ENCODE data around the gene RPL37A. TPM values are rescaled to one million over a fixed set of nuclear protein-coding genes. Genes with fewer than 3 reads are reported as not detected.
A peak's percentile ranks its signal among the peaks of the same experiment; 100 is the strongest.

RPL37A gene
- total RNA-seq, 2 experiments from 2014 or later = 2,315 to 2,375 TPM

- Mint-ChIP-seq H3K27ac (no peak overlapping the region), H3K4me1 (peaks cover 21% of the 10 kb centered on the region), H3K27me3 (no peaks in the 10 kb centered on the region), H3K9me3 (no peaks in the 10 kb centered on the region), H3K4me3 (no peak overlapping the region), H3K36me3 (peaks cover 41% of the 10 kb centered on the region)
- DNase-seq (no peak), ATAC-seq (ENCODE audit: low read depth) (no peak)
- POLR2A ChIA-PET = interaction anchor here (1.9 kb wide), 1 partner anchor 21 kb away, joined by 5 read pairs; the partner anchor contains the start of gene RPL37A
Observed at GRCh38 chr2:216477283-216478035, 21.2 kb upstream of the RPL37A start.

GRCh38 chr2:216478151-216478550, 20.5 kb upstream of the RPL37A start:
- H3K4me3 Mint-ChIP-seq = no peak overlapping the region
- DNase-seq = no peak
- H3K36me3 Mint-ChIP-seq = peaks cover 46% of the 10 kb centered on the region
- POLR2A ChIA-PET = interaction anchor here (1.0 to 1.9 kb wide), 2 partner anchors 20 to 21 kb away, joined by 5 read pairs; partner anchors contain the start of gene RPL37A
- H3K27me3 Mint-ChIP-seq = no peaks in the 10 kb centered on the region
- ATAC-seq (ENCODE audit: low read depth) = no peak
- no peaks in the 10 kb centered on the region for H3K9me3 Mint-ChIP-seq
- H3K4me1 Mint-ChIP-seq = peaks cover 21% of the 10 kb centered on the region
- no peak overlapping the region for H3K27ac Mint-ChIP-seq

GRCh38 chr2:216478791-216479190, 19.9 kb upstream of the RPL37A start:
- Mint-ChIP-seq H3K4me3 (no peak overlapping the region), H3K9me3 (no peaks in the 10 kb centered on the region), H3K4me1 (peaks cover 21% of the 10 kb centered on the region), H3K27me3 (no peaks in the 10 kb centered on the region), H3K36me3 (peaks cover 43% of the 10 kb centered on the region), H3K27ac (no peak overlapping the region)
- ATAC-seq (ENCODE audit: low read depth) = no peak
- no peak for DNase-seq
- POLR2A ChIA-PET = interaction anchor here (0.8 to 1.0 kb wide), 2 partner anchors 19 to 1543 kb away, joined by 5 read pairs; partner anchors contain the start of gene RPL37A

GRCh38 chr2:216480221-216480620, 18.4 kb upstream of the RPL37A start:
- Mint-ChIP-seq H3K36me3 (peaks cover 41% of the 10 kb centered on the region), H3K27me3 (no peaks in the 10 kb centered on the region), H3K4me3 (no peak overlapping the region), H3K4me1 (peaks cover 15% of the 10 kb centered on the region), H3K27ac (no peak overlapping the region), H3K9me3 (no peaks in the 10 kb centered on the region)
- ATAC-seq (ENCODE audit: low read depth) = no peak
- DNase-seq = no peak
- POLR2A ChIA-PET = interaction anchor here (1.0 kb wide), 1 partner anchor 19 kb away, joined by 3 read pairs; the partner anchor contains the start of gene RPL37A

GRCh38 chr2:216482640-216483039, 16.0 kb upstream of the RPL37A start:
- no peak for ATAC-seq (ENCODE audit: low read depth)
- Mint-ChIP-seq H3K4me3 (no peak overlapping the region), H3K27ac (no peak overlapping the region), H3K4me1 (peaks cover 6% of the 10 kb centered on the region), H3K9me3 (no peaks in the 10 kb centered on the region), H3K27me3 (no peaks in the 10 kb centered on the region), H3K36me3 (peaks cover 23% of the 10 kb centered on the region)
- DNase-seq = no peak
- POLR2A ChIA-PET = no interaction called here

GRCh38 chr2:216485237-216485636, 13.4 kb upstream of the RPL37A start:
- Mint-ChIP-seq H3K27ac (no peak overlapping the region), H3K27me3 (no peaks in the 10 kb centered on the region), H3K4me1 (peaks cover 4% of the 10 kb centered on the region), H3K4me3 (no peak overlapping the region), H3K36me3 (peaks cover 14% of the 10 kb centered on the region), H3K9me3 (no peaks in the 10 kb centered on the region)
- no peak for DNase-seq
- POLR2A ChIA-PET = interaction anchor here (2.1 kb wide), 1 partner anchor 13 kb away, joined by 5 read pairs; the partner anchor contains the start of gene RPL37A
- no peak for ATAC-seq (ENCODE audit: low read depth)

GRCh38 chr2:216485745-216486144, 12.9 kb upstream of the RPL37A start:
- Mint-ChIP-seq H3K9me3 (no peaks in the 10 kb centered on the region), H3K4me3 (no peak overlapping the region), H3K27me3 (no peaks in the 10 kb centered on the region), H3K36me3 (peaks cover 9% of the 10 kb centered on the region), H3K27ac (no peak overlapping the region), H3K4me1 (peaks cover 4% of the 10 kb centered on the region)
- POLR2A ChIA-PET = interaction anchor here (2.1 kb wide), 1 partner anchor 13 kb away, joined by 5 read pairs; the partner anchor contains the start of gene RPL37A
- DNase-seq (no peak), ATAC-seq (ENCODE audit: low read depth) (no peak)

- H3K4me3 Mint-ChIP-seq = no peak overlapping the region
- no peak for ATAC-seq (ENCODE audit: low read depth)
- peaks cover 8% of the 10 kb centered on the region for H3K36me3 Mint-ChIP-seq
- no peak for DNase-seq
- H3K9me3 Mint-ChIP-seq = no peaks in the 10 kb centered on the region
- POLR2A ChIA-PET = interaction anchor here (2.1 kb wide), 1 partner anchor 12 kb away, joined by 5 read pairs; the partner anchor contains the start of gene RPL37A
- no peak overlapping the region for H3K27ac Mint-ChIP-seq
- peaks cover 4% of the 10 kb centered on the region for H3K4me1 Mint-ChIP-seq
- no peaks in the 10 kb centered on the region for H3K27me3 Mint-ChIP-seq
Observed at GRCh38 chr2:216486271-216486670, 12.4 kb upstream of the RPL37A start.

GRCh38 chr2:216486708-216487107, 11.9 kb upstream of the RPL37A start:
- Mint-ChIP-seq H3K27me3 (no peaks in the 10 kb centered on the region), H3K27ac (no peak overlapping the region)

GRCh38 chr2:216490061-216490460, 8.6 kb upstream of the RPL37A start:
- H3K27ac Mint-ChIP-seq = peak overlapping the region; percentile 24
- ATAC-seq (ENCODE audit: low read depth) = no peak
- DNase-seq = no peak
- no peaks in the 10 kb centered on the region for H3K9me3 Mint-ChIP-seq
- no peak overlapping the region for H3K4me3 Mint-ChIP-seq
- H3K36me3 Mint-ChIP-seq = no peaks in the 10 kb centered on the region
- peaks cover 3% of the 10 kb centered on the region for H3K4me1 Mint-ChIP-seq
- POLR2A ChIA-PET = no interaction called here
- no peaks in the 10 kb centered on the region for H3K27me3 Mint-ChIP-seq

More at GRCh38 chr2:216486708-216487107, 11.9 kb upstream of the RPL37A start:
- Mint-ChIP-seq H3K4me3 (no peak overlapping the region), H3K36me3 (peaks cover 8% of the 10 kb centered on the region), H3K9me3 (no peaks in the 10 kb centered on the region), H3K4me1 (peaks cover 4% of the 10 kb centered on the region)
- POLR2A ChIA-PET = interaction anchor here (2.1 kb wide), 1 partner anchor 12 kb away, joined by 5 read pairs; the partner anchor contains the start of gene RPL37A
- ATAC-seq (ENCODE audit: low read depth) = no peak
- no peak for DNase-seq

- H3K9me3 Mint-ChIP-seq = no peaks in the 10 kb centered on the region
- H3K4me3 Mint-ChIP-seq = no peak overlapping the region
- POLR2A ChIA-PET = no interaction called here
- H3K27ac Mint-ChIP-seq = no peak overlapping the region
- H3K27me3 Mint-ChIP-seq = no peaks in the 10 kb centered on the region
- ATAC-seq (ENCODE audit: low read depth) = no peak
- DNase-seq = no peak
- peaks cover 14% of the 10 kb centered on the region for H3K4me1 Mint-ChIP-seq
- peaks cover 3% of the 10 kb centered on the region for H3K36me3 Mint-ChIP-seq
Observed at GRCh38 chr2:216491793-216492596, 6.6 kb upstream of the RPL37A start.

- peak; percentile 33 for ATAC-seq (ENCODE audit: low read depth)
- Mint-ChIP-seq H3K4me3 (no peak overlapping the region), H3K27ac (no peak overlapping the region), H3K9me3 (no peaks in the 10 kb centered on the region), H3K27me3 (no peaks in the 10 kb centered on the region), H3K4me1 (peaks cover 21% of the 10 kb centered on the region), H3K36me3 (peaks cover 9% of the 10 kb centered on the region)
- no peak for DNase-seq
- POLR2A ChIA-PET = no interaction called here
Observed at GRCh38 chr2:216492597-216493333, 5.9 kb upstream of the RPL37A start.

GRCh38 chr2:216493334-216493685, 5.3 kb upstream of the RPL37A start:
- no peak overlapping the region for H3K4me3 Mint-ChIP-seq
- ATAC-seq (ENCODE audit: low read depth) (no peak), DNase-seq (no peak)
- H3K9me3 Mint-ChIP-seq = no peaks in the 10 kb centered on the region
- H3K4me1 Mint-ChIP-seq = peaks cover 22% of the 10 kb centered on the region
- no peaks in the 10 kb centered on the region for H3K27me3 Mint-ChIP-seq
- peaks cover 9% of the 10 kb centered on the region for H3K36me3 Mint-ChIP-seq
- peak overlapping the region; percentile 9 for H3K27ac Mint-ChIP-seq
- POLR2A ChIA-PET = no interaction called here
